Measurements from ENCODE around the gene EXOC4. TPM values are rescaled to one million over a fixed set of nuclear protein-coding genes. Genes with fewer than 3 reads are reported as not detected.

EXOC4 gene
- total and polyA plus RNA-seq, 2 of the 8 experiments (the other 6 are each of a cell fraction or from before 2014, with no cell fraction given) = 27.0 to 67.3 TPM

- TF ChIP-seq BRCA1 (IDR thresholded peaks at IDR 0.05; ENCODE audit: low read depth, low read length) (no peak), CBX8 (IDR thresholded peaks at IDR 0.05; ENCODE audit: borderline replicate concordance, low read depth, low read length) (no peak), ATF2 (IDR thresholded peaks at IDR 0.05; ENCODE audit: low read length) (no peak), SIX5 (IDR thresholded peaks at IDR 0.05; ENCODE audit: low read depth, low read length) (no peak), MAFK (IDR thresholded peaks at IDR 0.05; ENCODE audit: low read depth, low read length) (no peak), SP2 (IDR thresholded peaks at IDR 0.05; ENCODE audit: low read length) (no peak), RBBP5 (IDR thresholded peaks at IDR 0.05; ENCODE audit: borderline replicate concordance, low read depth, low read length) (no peak), EGR1 (IDR thresholded peaks at IDR 0.05; ENCODE audit: borderline replicate concordance, low read depth, low read length) (no peak), RNF2 (IDR thresholded peaks at IDR 0.05; ENCODE audit: borderline replicate concordance, low read depth, low read length, missing control alignments, poor library complexity, severe bottlenecking) (no peak)
These were observed 500.6 kb downstream of the EXOC4 start (continued) for GRCh38 chr7:133753513-133753912.
